GM23338 (cell line): ENCODE measurements around the gene GLI1. TPM values are rescaled to one million over a fixed set of nuclear protein-coding genes. Genes with fewer than 3 reads are reported as not detected.

Experiments
- ATAC-seq: fragments of 200-7000 bp; cut with Tn5 transposase; 3 replicates; pipeline ENCODE4 v1.9.1; 2020
- DNase-seq: peaks from one replicate; pipeline ENCODE4 v3.0.0-alpha.2; 2015; ENCODE audit warnings: low spot score
- H2AFZ ChIP-seq: fragments of 200-600 bp; sonication (generic); 2 replicates; pipeline ENCODE4 v1.8.0; 2016; ENCODE audit warnings: antibody characterized with exemption, mild to moderate bottlenecking, moderate library complexity
- H3F3A ChIP-seq: fragments of 200-600 bp; sonication (generic); replicated peaks from 2 replicates; pipeline ENCODE4 v1.8.0; 2017; ENCODE audit warnings: antibody characterized with exemption, mixed run types, low read depth
- H3K27ac ChIP-seq: fragments of 200-600 bp; sonication (generic); 2 replicates; pipeline ENCODE4 v1.6.1; 2016; ENCODE audit warnings: low read depth
- H3K27me3 ChIP-seq: fragments of 200-600 bp; sonication (generic); 2 replicates; pipeline ENCODE4 v1.8.0; 2016; ENCODE audit warnings: mild to moderate bottlenecking, mixed run types, moderate library complexity; ENCODE audit not compliant: insufficient read depth
- H3K36me3 ChIP-seq: fragments of 200-600 bp; sonication (generic); 2 replicates; pipeline ENCODE4 v1.8.0; 2016; ENCODE audit warnings: mild to moderate bottlenecking; ENCODE audit not compliant: insufficient read depth
- H3K4me1 ChIP-seq: fragments of 200-600 bp; sonication (generic); 2 replicates; pipeline ENCODE4 v1.8.0; 2016; ENCODE audit warnings: mild to moderate bottlenecking, moderate library complexity; ENCODE audit not compliant: insufficient read depth
- H3K4me2 ChIP-seq: fragments of 200-600 bp; sonication (generic); 2 replicates; pipeline ENCODE4 v1.7.1; 2017; ENCODE audit warnings: mixed run types
- H3K4me3 ChIP-seq: fragments of 200-600 bp; sonication (generic); 2 replicates; pipeline ENCODE4 v1.6.1; 2016; ENCODE audit warnings: mixed run types
- H3K79me2 ChIP-seq: fragments of 200-600 bp; sonication (generic); replicated peaks from 2 replicates; pipeline ENCODE4 v1.8.0; 2017; ENCODE audit warnings: mild to moderate bottlenecking; ENCODE audit not compliant: insufficient read depth
- H3K9me2 ChIP-seq: fragments of 200-600 bp; sonication (generic); 2 replicates; pipeline ENCODE4 v1.8.0; 2017; ENCODE audit not compliant: insufficient read depth
- H4K20me1 ChIP-seq: fragments of 200-600 bp; sonication (generic); replicated peaks from 2 replicates; pipeline ENCODE4 v1.8.0; 2017; ENCODE audit warnings: mild to moderate bottlenecking; ENCODE audit not compliant: insufficient read depth
- H3K27ac Mint-ChIP-seq: 2 replicates; pipeline ENCODE4 v1.8.0; 2020; ENCODE audit warnings: inconsistent platforms, mild to moderate bottlenecking, moderate library complexity, mixed read lengths
- H3K27me3 Mint-ChIP-seq: 3 replicates; pipeline ENCODE4 v1.8.0; 2022; ENCODE audit warnings: low read depth, mild to moderate bottlenecking, moderate library complexity, mixed read lengths, inconsistent platforms; ENCODE audit not compliant: insufficient read depth, poor library complexity
- H3K36me3 Mint-ChIP-seq: 3 replicates; pipeline ENCODE4 v1.8.0; 2021; ENCODE audit warnings: low read depth, mild to moderate bottlenecking, inconsistent platforms, moderate library complexity, mixed read lengths
- H3K4me1 Mint-ChIP-seq: 3 replicates; pipeline ENCODE4 v1.8.0; 2020; ENCODE audit warnings: mild to moderate bottlenecking, inconsistent platforms, mixed read lengths
- H3K4me3 Mint-ChIP-seq: 3 replicates; pipeline ENCODE4 v1.8.0; 2021; ENCODE audit warnings: moderate library complexity, mild to moderate bottlenecking, inconsistent platforms, mixed read lengths
- H3K9me3 Mint-ChIP-seq: 3 replicates; pipeline ENCODE4 v1.8.0; 2020; ENCODE audit warnings: moderate library complexity, mild to moderate bottlenecking, inconsistent platforms, mixed read lengths
- CREB1 ChIP-seq: fragments of 250-450 bp; sonication (Bioruptor Pico); IDR thresholded peaks from 2 replicates; pipeline ENCODE4 v1.5.0; 2020; ENCODE audit warnings: low read depth, mild to moderate bottlenecking, moderate library complexity
- CTCF ChIP-seq, 2 experiments: fragments of 200-600 bp in 1 of 2; sonication (generic) in 1 of 2; conservative IDR thresholded peaks; 2 replicates each; pipeline versions ENCODE4 v1.5.1 to v1.6.1; 2016 to 2017; ENCODE audit warnings: antibody characterized with exemption in 2 of 2, low read depth in 2 of 2, mild to moderate bottlenecking in 2 of 2, moderate library complexity in 1 of 2
- EZH2 ChIP-seq: fragments of 200-600 bp; sonication (generic); IDR thresholded peaks from one replicate; pipeline ENCODE4 v1.8.0; 2017; ENCODE audit warnings: antibody characterized with exemption, mild to moderate bottlenecking, low read depth; ENCODE audit not compliant: unreplicated experiment
- EZH2phosphoT487 ChIP-seq: fragments of 200-600 bp; sonication (generic); IDR thresholded peaks from one replicate; pipeline ENCODE4 v1.8.1; 2018; ENCODE audit warnings: antibody characterized with exemption; ENCODE audit not compliant: unreplicated experiment
- JUNB ChIP-seq: IDR thresholded peaks from one replicate; pipeline ENCODE4 v1.6.1; 2016; ENCODE audit warnings: antibody characterized with exemption; ENCODE audit not compliant: unreplicated experiment
- NANOG ChIP-seq: IDR thresholded peaks from 2 replicates; pipeline ENCODE4 v1.6.1; 2016; ENCODE audit warnings: antibody characterized with exemption, borderline replicate concordance
- POLR2AphosphoS5 ChIP-seq: IDR thresholded peaks from 2 replicates; pipeline ENCODE4 v1.6.1; 2016; ENCODE audit warnings: antibody characterized with exemption, low read depth
- REST ChIP-seq: IDR thresholded peaks from one replicate; pipeline ENCODE4 v1.6.1; 2018; ENCODE audit warnings: antibody characterized with exemption; ENCODE audit not compliant: unreplicated experiment
- STAT1 ChIP-seq: IDR thresholded peaks from one replicate; pipeline ENCODE4 v1.6.1; 2016; ENCODE audit warnings: antibody characterized with exemption; ENCODE audit not compliant: unreplicated experiment
- ZNF114 ChIP-seq: fragments of 250-450 bp; sonication (Bioruptor Pico); IDR thresholded peaks from 2 replicates; pipeline ENCODE4 v1.5.0; 2020; ENCODE audit warnings: mild to moderate bottlenecking, moderate library complexity
- ZNF331 ChIP-seq: fragments of 250-450 bp; sonication (Bioruptor Pico); IDR thresholded peaks from 2 replicates; pipeline ENCODE4 v1.5.0; 2020; ENCODE audit warnings: low read depth, mild to moderate bottlenecking, moderate library complexity
- polyA plus RNA-seq: library from polyadenylated mRNA; unstranded; fragments of >200 nt; fragmentation: Nextera tagmentation; extraction: Ambion mirVana; gene quantifications from 2 replicates; pipeline ENCODE4 v1.2.1, GENCODE V29; 2016
- total RNA-seq: library from RNA; depleted of rRNA; stranded (reverse); fragments of >200 nt; shearing (Covaris generic); gene quantifications from 2 replicates; pipeline ENCODE4 v1.2.3, GENCODE V29; 2014

The GLI1 gene
- total and polyA plus RNA-seq, 2 experiments from 2014 or later = 5.6 to 18.1 TPM

- no peak for TF ChIP-seq REST
Observed at GRCh38 chr12:57511588-57512325, 52.2 kb downstream of the GLI1 start (continued).

- Mint-ChIP-seq H3K36me3 (peaks cover 95% of the 10 kb centered on the region), H3K27ac (no peak overlapping the region), H3K4me3 (no peak overlapping the region), H3K27me3 (peaks cover 23% of the 10 kb centered on the region), H3K9me3 (peaks cover 2% of the 10 kb centered on the region; the same call in 2 of the 3 replicates), H3K4me1 (peaks cover 7% of the 10 kb centered on the region)
- H3K4me1 ChIP-seq = peaks cover 2% of the 10 kb centered on the region; the same call in 1 of the 2 replicates
- no peaks in the 10 kb centered on the region for H3K27me3 ChIP-seq
- peaks cover 23% of the 10 kb centered on the region for H3K79me2 ChIP-seq
- peaks cover 92% of the 10 kb centered on the region for H3K36me3 ChIP-seq
- ATAC-seq = no peak
- peaks cover 55% of the 10 kb centered on the region for H3F3A ChIP-seq
- no peak overlapping the region for H3K4me2 ChIP-seq
- no peak for DNase-seq
- H2AFZ ChIP-seq = no peak overlapping the region
- no peaks in the 10 kb centered on the region for H3K9me2 ChIP-seq
- no peak overlapping the region for H3K27ac ChIP-seq
- H4K20me1 ChIP-seq = peaks cover 35% of the 10 kb centered on the region
- no peak overlapping the region for H3K4me3 ChIP-seq
- no peak for TF ChIP-seq NANOG
- TF ChIP-seq REST = no peak
- no peak for TF ChIP-seq CREB1 (CRISPR knock-in tag)
- no peak for TF ChIP-seq CTCF (conservative IDR thresholded peaks at IDR 0.05; ENCODE audit: low read depth in 2 of 2)
- no peak for TF ChIP-seq STAT1
- TF ChIP-seq EZH2 = no peak
- TF ChIP-seq ZNF114 (CRISPR knock-in tag) = no peak
- TF ChIP-seq POLR2AphosphoS5 = no peak; the same call in 1 of the 2 replicates
- no peak for TF ChIP-seq JUNB
- no peak for TF ChIP-seq EZH2phosphoT487
- no peak for TF ChIP-seq ZNF331 (CRISPR knock-in tag)
Observed at GRCh38 chr12:57512665-57513064, 53.1 kb downstream of the GLI1 start.
